Cardiac septum (tissue), 1 donor: Measurements from ENCODE around the gene CASD1. TPM values are rescaled to one million over a fixed set of nuclear protein-coding genes. Genes with fewer than 3 reads are reported as not detected.

ENCODE experiments used
- DNase-seq: peaks from one replicate; pipeline ENCODE4 v3.0.0-alpha.2; 2020; ENCODE audit warnings: low spot score
- intact Hi-C: fragments of 100-400 bp; cut with DNase I; formaldehyde crosslinking; loops from one replicate; pipeline ENCODE4 v1.14.0; 2022
- long read RNA-seq: library from polyadenylated mRNA; unstranded; transcript quantifications from one replicate; pipeline ENCODE4 v2.0.0, GENCODE V29; 2021
- total RNA-seq: library from RNA; stranded (reverse); fragmentation: NEBNext Ultra II Directional; extraction: Animal tissue kit (Norgen Biotek cat#: 25700); gene quantifications from one replicate; pipeline ENCODE4 v1.2.1, GENCODE V29; 2021
- donor health status: DM: no; HTN: no; CAD: no.

The CASD1 gene
- 20.7 TPM for total RNA-seq
- long read RNA-seq, transcript CASD1-201 (18 exons, 3,942 nt) = major isoform, 12 of 37 reads
- long read RNA-seq, partial matches to known transcripts = 12 of 37 reads
- long read RNA-seq, other reads (novel, unspliced or antisense) = 10 of 37 reads

DNA sequence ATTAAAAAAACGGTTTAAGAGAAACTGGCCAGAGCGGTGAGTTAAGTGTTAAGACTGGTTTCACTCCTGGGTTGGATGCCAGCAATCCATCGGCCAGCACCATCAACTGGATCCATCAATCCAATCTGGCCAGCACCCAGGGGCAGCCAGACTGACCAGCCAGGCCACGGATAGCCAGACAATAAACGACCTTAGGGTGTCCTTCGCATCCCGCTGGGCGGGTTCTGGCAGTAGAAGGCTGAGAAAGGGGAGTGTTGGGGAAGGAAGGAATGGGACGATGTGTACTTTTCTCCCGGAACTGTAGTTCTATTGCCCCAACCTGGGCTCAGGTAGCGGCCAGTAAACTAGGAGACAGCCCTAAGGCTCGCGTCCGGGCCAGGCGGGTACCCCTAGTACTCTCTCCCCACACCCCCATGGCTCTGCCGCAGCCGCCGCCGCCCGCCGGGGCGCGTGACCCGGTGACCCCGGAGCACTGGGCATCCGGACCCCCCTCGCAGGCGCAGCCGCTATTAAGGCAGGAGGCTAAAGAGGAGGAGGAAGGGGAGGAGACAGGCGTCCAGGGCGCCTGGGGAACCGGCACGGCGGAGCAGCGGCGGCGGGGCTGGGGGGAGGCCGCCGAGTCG, at the start of gene CASD1:
CASD1 (plus strand) TSS at position 546 of the 623 bp plus-strand sequence. CDS start 276 bp downstream, outside the sequence.
- DNase-seq = peak; percentile 85
- intact Hi-C loops = no loop called here

DNA sequence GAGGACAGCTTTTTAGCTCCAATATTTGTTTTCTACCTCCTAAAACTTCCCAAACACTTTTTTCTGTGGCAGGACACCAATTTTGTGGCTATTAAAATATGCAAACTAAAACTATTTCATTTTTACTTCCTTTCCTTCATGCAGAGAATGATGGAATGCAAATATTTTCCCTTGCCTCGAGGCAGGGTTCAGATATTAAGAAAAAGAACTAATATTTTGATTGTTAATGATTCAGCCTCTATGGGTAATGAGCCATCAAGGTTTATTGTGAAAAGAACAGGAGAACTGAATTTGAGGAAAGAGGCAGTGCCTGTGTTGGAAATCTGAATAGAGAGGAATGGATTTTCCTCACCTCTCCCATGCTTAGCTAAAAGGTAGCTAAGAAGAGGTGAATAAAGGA, 43.1 kb upstream of the CASD1 start:
- no peak for DNase-seq
- intact Hi-C loops = no loop called here

DNA sequence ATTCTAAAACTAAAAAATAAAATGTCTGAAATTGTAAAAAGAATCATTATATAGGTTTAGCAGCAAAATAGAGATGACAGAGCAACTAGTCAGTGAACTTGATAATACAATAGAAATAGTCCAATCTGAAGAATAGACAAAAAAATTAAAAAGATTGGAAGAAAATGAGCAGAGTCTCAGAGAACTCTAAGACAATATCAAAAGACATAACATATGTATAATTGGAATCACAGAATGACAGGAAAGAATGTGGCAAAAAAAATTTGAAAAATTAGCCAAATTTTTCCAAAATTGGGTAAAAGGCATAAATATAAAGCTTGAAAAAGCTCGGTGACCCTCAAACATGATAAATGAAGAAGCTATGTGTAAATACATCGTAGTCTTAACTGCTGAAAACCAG, 38.0 kb upstream of the CASD1 start:
- intact Hi-C loops = loop anchor here (10.0 kb wide), 1 partner anchor 63 kb away; no protein-coding TSS in a partner anchor
- no peak for DNase-seq

DNA sequence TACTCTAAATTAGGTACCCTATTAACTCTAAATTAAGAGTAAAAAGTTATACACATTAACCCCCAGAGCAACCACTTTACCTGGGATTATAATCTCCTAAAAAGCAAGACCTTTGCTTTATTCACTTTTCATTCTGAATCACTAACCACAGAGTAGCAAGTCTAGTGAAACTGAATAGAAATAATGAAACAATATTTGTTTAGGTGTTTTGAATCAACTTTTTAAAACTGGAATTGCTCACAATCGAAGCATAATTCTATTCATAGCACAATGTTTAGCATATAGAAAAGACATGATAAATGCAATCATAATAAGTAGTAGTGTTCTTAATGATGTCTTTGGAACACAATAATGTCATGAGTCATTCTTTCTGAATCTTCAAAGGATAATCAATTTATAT, 37.0 kb upstream of the CASD1 start:
- no peak for DNase-seq
- intact Hi-C loops = loop anchor here (10.0 kb wide), 1 partner anchor 62 kb away; no protein-coding TSS in a partner anchor

DNA sequence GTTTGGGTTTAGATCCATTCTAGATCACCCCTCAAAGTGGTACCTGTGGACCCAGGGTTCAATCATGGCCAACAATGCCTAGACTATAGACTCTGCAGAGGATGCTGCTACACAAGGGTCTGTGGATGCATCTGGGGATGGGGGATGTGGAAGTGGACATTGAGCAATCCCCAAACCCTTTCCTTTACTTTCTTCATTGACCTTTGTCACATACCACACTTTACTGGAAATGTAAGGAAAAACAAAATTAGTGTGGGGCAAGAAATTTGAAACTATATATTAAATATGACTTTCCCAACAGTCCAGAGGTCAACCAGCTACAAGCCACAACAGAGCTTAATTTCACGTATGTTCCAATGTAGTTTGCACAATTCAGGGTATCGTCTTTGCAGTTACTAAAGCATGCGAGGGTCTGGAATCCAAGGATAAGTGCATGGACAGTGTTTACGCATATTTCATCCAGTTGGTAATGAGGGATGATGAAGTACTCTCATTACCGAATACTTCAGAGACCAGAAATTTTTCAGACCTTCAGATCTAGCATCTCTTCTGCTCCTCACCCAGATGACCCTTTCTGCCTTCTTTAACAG, 33.3 kb upstream of the CASD1 start:
- no peak for DNase-seq
- intact Hi-C loops = loop anchor here (10.0 kb wide), 1 partner anchor 58 kb away; no protein-coding TSS in a partner anchor

DNA sequence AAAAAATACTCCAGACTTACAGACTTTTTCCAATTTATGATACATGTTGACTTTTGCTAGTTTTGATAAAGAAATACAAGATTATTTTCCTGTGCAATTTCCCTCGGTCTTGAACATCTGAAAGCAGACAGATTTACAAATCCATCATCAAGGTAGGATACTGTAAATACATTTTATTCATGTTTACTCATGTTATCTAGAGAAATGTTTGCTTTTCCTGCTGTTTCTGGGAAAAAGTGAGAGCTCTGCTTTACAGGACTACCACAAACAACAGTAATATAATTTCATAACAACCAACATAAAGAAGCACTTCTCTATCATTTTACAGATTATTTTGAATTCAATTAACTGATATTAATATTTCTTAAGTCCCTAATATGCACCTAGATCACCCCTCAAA, 31.7 kb upstream of the CASD1 start:
- no peak for DNase-seq
- intact Hi-C loops = loop anchor here (10.0 kb wide), 1 partner anchor 57 kb away; no protein-coding TSS in a partner anchor

DNA sequence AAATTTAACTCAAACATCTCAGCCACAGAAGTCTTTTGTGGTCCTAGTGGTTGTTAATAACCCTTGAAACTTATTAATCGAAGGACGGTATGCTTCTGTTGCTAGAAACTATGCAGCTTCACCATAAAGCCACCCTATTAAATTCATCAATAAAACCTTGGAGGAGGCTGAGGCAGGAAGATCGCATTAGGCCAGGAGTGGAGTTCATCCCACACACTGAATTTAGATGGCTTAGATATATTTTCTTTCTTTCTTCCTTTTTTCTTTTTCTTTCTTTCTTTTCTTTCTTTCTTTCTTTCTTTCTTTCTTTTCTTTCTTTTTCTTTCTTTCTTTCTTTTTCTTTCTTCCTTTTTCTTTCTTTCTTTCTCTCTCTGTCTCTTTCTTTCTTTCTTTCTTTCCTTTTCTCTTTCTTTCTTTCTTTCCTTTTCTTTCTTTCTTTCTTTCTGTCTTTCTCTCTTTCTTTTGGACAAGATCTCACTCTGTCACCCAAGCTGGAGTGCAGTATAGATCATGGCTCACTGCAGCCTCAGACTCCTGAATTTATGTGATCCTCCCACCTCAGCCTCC, 30.9 kb upstream of the CASD1 start:
- intact Hi-C loops = loop anchor here (10.0 kb wide), 1 partner anchor 56 kb away; no protein-coding TSS in a partner anchor
- no peak for DNase-seq

DNA sequence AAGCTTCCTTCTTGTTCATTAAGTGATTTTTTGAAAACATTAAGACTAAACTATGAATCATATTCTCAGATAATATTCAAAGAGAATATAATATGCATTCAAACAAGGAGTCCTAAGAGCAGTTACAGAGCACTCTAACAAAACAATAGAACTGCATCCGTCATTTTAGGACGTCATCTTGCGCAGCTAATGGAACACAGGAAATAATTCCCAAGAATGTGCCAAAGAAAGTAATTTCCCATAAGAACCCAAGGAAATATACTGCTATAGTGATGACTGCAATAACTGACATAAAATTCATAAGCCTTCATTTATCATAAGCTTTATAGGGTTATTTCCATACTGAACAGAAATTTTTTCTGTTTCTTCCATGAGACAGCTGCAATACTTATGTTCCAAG, 28.3 kb upstream of the CASD1 start:
- intact Hi-C loops = no loop called here
- no peak for DNase-seq

DNA sequence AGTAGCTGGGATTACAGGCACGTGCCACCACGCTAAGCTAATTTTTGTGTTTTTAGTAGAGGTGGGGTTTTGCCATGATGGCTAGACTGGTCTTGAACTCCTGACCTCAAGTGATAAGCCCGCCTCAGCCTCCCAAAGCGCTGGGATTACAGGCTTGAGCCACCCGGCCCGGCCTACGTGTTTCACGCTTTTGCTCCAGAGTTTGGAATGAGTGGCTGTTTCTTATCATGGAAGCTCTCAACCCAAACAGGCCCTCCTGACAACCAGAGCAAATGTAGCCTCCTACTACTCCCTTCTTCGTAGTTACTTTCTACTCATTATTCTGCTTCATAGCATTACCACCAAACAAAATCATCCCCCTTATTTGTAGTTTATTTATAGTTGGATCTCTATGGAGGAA, 26.8 kb upstream of the CASD1 start:
- intact Hi-C loops = no loop called here

DNA sequence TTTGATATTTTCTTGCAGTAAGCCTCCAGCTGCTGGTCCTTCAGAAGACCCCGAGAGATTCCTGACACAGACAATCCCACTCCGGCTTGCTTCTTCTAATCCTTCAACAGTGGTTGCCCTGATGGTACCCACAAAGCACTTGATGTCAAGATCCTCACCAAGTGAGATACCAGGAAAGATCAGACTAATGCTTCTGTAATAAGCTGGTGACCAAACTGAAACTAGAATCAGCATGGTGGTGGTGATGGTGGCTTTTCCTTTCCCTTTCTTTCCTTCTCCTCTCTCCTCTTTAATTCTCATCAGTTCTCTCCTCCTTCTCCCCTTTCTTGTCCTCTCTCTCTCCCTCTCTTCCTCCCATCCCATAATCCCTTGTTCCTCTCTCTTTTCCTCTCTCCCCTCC, 25.8 kb upstream of the CASD1 start:
- DNase-seq = no peak
- intact Hi-C loops = no loop called here

More for the DNA sequence above, 26.8 kb upstream of the CASD1 start:
- no peak for DNase-seq

DNA sequence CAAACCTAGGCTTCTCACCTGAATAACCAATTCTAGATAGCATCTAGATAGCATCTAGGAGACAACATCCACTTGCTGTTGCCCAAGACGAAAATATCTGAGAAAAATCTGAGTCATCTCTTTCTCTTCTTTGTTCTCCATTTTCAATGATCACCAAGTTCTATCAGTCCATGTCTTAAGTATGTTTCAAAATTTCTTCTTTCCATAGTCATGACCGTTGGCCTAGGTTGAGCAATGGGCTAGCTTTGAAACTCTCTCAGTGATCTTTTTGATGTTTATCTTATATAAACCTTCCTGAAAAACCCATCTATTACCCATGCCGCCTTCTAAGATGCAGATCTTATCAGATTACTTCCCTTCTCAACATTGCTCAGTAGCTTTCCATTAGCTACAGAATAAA, 23.4 kb upstream of the CASD1 start:
- no peak for DNase-seq
- intact Hi-C loops = no loop called here

DNA sequence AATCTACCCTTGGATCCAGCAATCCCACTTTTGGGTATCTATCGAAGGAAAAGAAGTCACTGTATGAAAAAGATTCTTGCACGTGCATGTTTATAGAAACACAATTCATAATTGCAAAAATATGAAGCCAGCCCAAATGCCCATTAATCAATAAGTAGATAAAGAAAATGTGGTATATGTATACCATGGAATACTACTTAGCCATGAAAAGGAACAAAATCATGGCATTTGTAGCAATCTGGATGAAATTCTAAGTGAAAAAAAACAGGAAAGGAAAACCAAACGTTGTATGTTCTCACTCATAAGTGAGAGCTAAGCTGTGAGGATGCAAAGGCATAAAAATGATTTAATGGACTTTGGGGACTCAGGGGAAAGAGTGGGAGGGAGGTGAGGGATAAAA, 18.2 kb upstream of the CASD1 start:
- DNase-seq = no peak
- intact Hi-C loops = no loop called here

DNA sequence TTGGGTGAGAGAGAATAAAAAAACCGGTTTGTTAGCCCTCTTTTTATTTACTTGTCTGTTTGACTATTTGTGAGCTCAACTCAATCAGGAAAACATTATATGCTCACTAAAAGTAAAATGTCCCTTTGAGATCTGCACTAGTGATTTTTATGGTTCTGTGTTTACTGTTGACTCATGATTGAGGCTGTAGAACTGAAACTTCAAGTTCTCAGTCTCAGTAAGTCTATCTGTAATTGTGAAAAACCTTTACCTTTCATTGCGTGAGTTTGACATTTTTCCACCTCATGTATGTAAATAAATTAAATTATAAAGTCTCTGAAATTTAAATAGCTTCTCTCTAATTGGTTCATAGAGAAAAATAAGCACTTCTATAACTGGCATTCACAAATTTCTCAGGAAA, 17.0 kb upstream of the CASD1 start:
- no peak for DNase-seq

DNA sequence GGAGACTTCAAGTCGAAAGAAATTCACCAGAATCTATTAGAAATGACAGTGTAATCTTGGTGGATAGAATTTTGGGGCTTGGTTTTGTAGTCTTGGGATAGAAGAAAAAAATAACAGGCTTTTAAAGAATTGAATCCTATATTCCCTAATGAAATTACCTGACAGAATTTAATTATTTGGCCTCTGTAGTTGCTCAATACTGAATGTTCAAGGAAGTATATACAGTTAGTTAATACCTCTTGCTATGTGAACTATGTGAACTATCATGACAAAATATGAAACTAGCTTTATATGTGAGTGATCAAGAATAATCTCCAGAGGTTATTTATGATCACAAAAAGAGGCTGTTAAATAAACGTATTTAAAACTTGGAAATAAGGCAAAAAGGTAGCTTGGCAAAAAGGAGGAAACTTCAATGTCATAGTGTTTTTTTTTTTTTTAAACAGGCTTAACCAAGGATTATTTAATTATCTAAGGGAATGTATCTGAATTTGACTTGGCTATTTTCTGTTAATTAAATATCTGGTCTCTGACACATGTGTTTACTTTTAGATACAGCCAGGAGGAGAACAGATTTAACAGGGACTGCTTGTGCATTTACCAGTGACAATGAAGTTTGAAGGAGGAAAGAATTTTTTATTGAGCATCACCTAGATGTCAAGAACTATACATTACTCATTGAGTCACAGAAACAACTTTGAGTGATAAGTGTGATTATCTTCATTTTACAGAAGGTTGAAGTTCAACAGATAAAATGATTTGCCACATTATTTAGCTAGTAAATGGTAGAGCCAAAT, 11.5 kb upstream of the CASD1 start:
- intact Hi-C loops = no loop called here
- no peak for DNase-seq

More for the DNA sequence above, 17.0 kb upstream of the CASD1 start:
- intact Hi-C loops = no loop called here

DNA sequence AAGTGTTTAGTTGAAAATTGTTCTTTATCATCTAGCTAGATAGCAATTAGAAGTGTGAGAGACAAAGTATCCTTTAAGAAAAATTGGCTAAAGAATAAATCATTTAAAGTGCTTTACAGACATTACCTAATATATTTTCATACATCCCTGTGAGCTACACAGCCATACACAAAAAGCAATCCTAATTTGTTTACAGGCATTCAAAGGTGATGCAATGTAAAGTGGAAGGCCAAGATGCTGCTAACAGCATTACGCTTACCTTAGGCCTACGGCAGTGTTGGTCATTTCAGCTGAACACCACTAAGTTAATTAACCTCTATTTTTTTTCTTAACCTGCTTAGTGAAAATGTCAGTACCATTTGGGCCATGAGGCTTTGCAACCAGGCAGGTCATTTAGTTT, 10.7 kb upstream of the CASD1 start:
- DNase-seq = no peak
- intact Hi-C loops = no loop called here

DNA sequence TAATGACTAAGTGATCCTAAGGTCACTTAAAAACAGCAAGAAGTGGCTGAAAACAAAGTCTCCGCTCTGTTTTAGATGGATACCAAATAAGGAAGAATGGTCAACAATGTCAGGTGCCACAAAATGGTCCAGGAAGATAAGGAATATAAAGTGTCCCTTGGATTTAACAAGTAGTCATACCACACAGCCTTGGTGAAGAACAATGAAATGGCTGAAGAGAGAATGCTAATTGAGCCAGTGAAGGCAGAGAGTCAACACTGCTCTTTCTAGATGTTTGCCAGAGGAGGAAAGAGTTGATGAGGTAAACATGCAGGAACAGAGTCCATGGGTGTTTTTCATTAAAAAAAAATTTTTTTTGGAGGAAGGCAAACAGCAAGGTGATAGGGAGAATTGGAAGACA, 2.1 kb upstream of the CASD1 start:
- intact Hi-C loops = no loop called here
- no peak for DNase-seq

DNA sequence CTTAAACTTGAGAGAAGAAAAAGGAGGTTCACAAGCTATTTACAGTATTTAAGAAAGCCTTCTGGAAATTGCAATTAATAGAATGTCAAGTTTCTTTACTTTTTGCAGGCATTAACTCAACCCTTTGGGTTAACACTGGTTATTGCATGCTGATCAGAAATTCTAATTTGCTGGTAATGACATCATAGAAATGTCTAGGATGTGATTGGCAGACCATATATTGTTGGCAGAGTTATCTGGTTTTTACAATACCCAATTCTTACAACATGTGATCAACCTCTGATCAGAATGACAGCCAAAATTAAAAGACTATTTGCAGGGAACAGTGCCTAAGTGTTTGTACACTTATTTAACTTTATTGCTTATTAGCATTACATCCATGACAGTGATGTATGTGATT, 1.6 kb upstream of the CASD1 start:
- intact Hi-C loops = no loop called here
- DNase-seq = no peak

DNA sequence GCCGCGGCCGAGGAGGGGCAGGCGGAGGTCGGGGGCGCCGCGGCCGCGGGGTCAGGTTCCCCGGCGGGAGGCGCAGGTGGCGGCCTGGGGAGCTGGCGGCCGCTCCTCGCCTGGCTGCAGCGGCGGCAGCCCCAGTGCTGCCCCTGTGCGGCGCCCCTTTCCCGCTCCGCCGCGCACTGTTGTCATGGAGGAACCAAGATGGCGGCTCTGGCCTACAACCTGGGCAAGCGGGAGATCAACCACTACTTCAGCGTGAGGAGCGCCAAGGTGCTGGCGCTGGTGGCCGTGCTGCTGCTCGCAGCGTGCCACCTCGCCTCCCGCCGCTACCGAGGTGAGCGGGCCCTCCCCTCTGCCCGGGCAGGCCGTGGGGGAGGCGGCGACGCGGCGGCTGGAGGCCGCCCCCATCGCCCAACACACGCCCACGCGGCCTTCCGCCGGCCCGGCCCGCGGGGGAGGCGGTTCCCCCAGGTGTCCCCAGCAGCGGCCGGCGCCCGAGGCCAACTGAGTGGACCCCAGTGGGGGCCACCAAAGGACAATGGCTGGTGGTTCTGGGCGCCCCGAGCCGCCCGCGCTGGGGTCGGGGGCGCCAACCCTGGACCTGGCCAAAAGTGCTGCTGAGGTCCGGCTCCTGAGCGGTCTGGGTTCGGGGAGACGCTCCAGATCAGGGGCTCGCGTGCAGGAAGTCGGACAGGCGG, 425 bp downstream of the CASD1 start:
- DNase-seq = peak; percentile 91
- intact Hi-C loops = loop anchor here (5.0 kb wide), 1 partner anchor 147 kb away; the partner anchor contains the start of gene SGCE
